Transverse colon (tissue), 4 donors: ENCODE measurements around the gene EDN2. TPM values are rescaled to one million over a fixed set of nuclear protein-coding genes. Genes with fewer than 3 reads are reported as not detected.
A peak's percentile ranks its signal among the peaks of the same experiment; 100 is the strongest.

Source experiments
- DNase-seq: peaks from one replicate; pipeline ENCODE4 v3.0.0-alpha.2; 2019
- H3K27ac ChIP-seq, 4 donors: fragments of 200-600 bp; sonication (generic); 2 replicates each; pipeline ENCODE4 v1.5.1; 2016 to 2018; ENCODE audit warnings: inconsistent platforms in 4 of 4
- H3K27me3 ChIP-seq: fragments of 200-600 bp; sonication (generic); 2 replicates; pipeline ENCODE4 v1.5.1; 2017; ENCODE audit warnings: inconsistent platforms
- H3K36me3 ChIP-seq, 4 donors: fragments of 200-600 bp; sonication (generic); 2 replicates each; pipeline ENCODE4 v1.5.1; 2017 to 2019; ENCODE audit warnings: inconsistent platforms in 4 of 4
- H3K4me1 ChIP-seq, 4 donors: fragments of 200-600 bp; sonication (generic); 2 replicates each; pipeline ENCODE4 v1.5.1; 2017 to 2020; ENCODE audit warnings: inconsistent platforms in 4 of 4
- H3K4me3 ChIP-seq, 4 donors: fragments of 200-600 bp; sonication (generic); 1 replicate in 1 of 4; 2 replicates in 3 of 4; pipeline versions ENCODE4 v1.5.1 to v1.6.1; 2017 to 2019; ENCODE audit warnings: inconsistent platforms in 4 of 4
- H3K9me3 ChIP-seq, 2 donors: fragments of 200-600 bp; sonication (generic); 2 replicates each; pipeline ENCODE4 v1.5.1; 2017 to 2019; ENCODE audit warnings: inconsistent platforms in 2 of 2
- EP300 ChIP-seq: sonication (generic); formaldehyde crosslinking; IDR thresholded peaks from one replicate; pipeline ENCODE4 v1.6.1; 2017; ENCODE audit warnings: antibody characterized with exemption, low read depth
- POLR2A ChIP-seq: fragments of 450-650 bp; IDR thresholded peaks from one replicate; pipeline ENCODE4 v1.6.1; 2016; ENCODE audit warnings: antibody characterized with exemption, mild to moderate bottlenecking, moderate library complexity
- POLR2AphosphoS5 ChIP-seq, 3 donors: sonication (generic); formaldehyde crosslinking; IDR thresholded peaks; one replicate each; pipeline ENCODE4 v1.6.1; 2016; ENCODE audit warnings: antibody characterized with exemption in 3 of 3
- WGBS, 2 donors: methylation state at CpG; one replicate each; pipeline ENCODE4 v1.1.5; 2018; ENCODE audit warnings: low coverage in 1 of 2; 5-methylcytosine and 5-hydroxymethylcytosine counted together
- in situ Hi-C, 4 donors: fragments of 200-750 bp; cut with MboI; loops; one replicate each; pipeline versions ENCODE4 v1.15.0 to v1.15.1; 2017; ENCODE audit warnings: low sequenced_read_pairs in 3 of 4, low pct_ligation_motif_present in 1 of 4, low pct_unique_long_range_greater_than_20kb in 1 of 4
- intact Hi-C: fragments of 100-400 bp; cut with DNase I; formaldehyde crosslinking; loops from one replicate; pipeline ENCODE4 v1.15.1; 2023; ENCODE audit warnings: low total_unique reads
- total RNA-seq, 4 donors: library from RNA; depleted of rRNA; stranded (reverse); fragments of >200 nt; gene quantifications; one replicate each; pipeline ENCODE4 v1.1.0, GENCODE V29; 2016
- TF ChIP-seq, protein P1 (sequence below), 5 experiments: fragments of 200-600 bp in 3 of 5; fragments of 450-650 bp in 2 of 5; sonication (generic) in 3 of 5; IDR thresholded peaks; 1 replicate in 2 of 5; 2 replicates in 3 of 5; pipeline ENCODE4 v1.5.1; 2016 to 2017; ENCODE audit warnings: antibody characterized with exemption in 5 of 5, inconsistent platforms in 3 of 5, mild to moderate bottlenecking in 2 of 5, moderate library complexity in 1 of 5

EDN2 gene
- total RNA-seq, 4 donors from 2014 or later: 3.8 to 15.7 (median 10.3) TPM

- in situ Hi-C loops: no loop called here
- peaks cover 14 to 28% (median 24%) of the 10 kb centered on the region in 4 donors for H3K4me1 ChIP-seq
- H3K4me3 ChIP-seq: no peak overlapping the region
- intact Hi-C loops: loop anchor here (5.0 kb wide), 1 partner anchor 248 kb away; no protein-coding TSS in a partner anchor
- no peaks in the 10 kb centered on the region for H3K27me3 ChIP-seq
- no peaks in the 10 kb centered on the region for H3K36me3 ChIP-seq
- peak overlapping the region; percentile 47 to 83 (median 66) for H3K27ac ChIP-seq
- TF ChIP-seq POLR2AphosphoS5 (IDR thresholded peaks at IDR 0.05) (no peak), POLR2A (no peak), EP300 (no peak)
- TF ChIP-seq, protein P1, sequence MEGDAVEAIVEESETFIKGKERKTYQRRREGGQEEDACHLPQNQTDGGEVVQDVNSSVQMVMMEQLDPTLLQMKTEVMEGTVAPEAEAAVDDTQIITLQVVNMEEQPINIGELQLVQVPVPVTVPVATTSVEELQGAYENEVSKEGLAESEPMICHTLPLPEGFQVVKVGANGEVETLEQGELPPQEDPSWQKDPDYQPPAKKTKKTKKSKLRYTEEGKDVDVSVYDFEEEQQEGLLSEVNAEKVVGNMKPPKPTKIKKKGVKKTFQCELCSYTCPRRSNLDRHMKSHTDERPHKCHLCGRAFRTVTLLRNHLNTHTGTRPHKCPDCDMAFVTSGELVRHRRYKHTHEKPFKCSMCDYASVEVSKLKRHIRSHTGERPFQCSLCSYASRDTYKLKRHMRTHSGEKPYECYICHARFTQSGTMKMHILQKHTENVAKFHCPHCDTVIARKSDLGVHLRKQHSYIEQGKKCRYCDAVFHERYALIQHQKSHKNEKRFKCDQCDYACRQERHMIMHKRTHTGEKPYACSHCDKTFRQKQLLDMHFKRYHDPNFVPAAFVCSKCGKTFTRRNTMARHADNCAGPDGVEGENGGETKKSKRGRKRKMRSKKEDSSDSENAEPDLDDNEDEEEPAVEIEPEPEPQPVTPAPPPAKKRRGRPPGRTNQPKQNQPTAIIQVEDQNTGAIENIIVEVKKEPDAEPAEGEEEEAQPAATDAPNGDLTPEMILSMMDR (IDR thresholded peaks at IDR 0.05): no peak
- peak; percentile 65 for DNase-seq
- no peaks in the 10 kb centered on the region for H3K9me3 ChIP-seq
- 17 to 70% methylated on average over 1 to 5 of the region's 5 CpGs for WGBS, 2 donors
These were observed 30.7 kb upstream of the EDN2 start for GRCh38 chr1:41515131-41515678.

DNA sequence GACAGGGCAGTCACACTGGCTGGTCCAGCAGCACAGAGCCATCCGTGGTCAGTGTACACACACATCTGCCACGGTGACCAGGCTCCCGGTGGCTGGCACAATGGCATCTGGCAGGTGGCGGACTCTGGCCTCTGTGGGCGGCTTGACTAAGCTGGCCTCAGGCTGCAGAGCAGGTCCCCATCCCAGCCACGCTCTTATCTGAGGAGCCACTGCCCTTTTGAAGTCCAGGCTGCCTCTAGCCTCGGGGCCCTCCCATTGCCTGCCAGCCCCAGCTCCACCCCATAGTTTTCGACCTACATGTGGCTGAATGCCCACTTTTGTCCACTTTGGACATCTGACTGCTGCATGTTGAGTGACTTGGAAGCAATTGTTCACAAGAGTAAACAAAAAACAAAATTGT, 29.9 kb upstream of the EDN2 start:
- no peak overlapping the region for H3K4me3 ChIP-seq
- intact Hi-C loops (no loop called here), in situ Hi-C loops (no loop called here)
- peaks cover 14 to 28% (median 24%) of the 10 kb centered on the region in 4 donors for H3K4me1 ChIP-seq
- H3K36me3 ChIP-seq: no peaks in the 10 kb centered on the region
- DNase-seq: peak; percentile 71
- H3K9me3 ChIP-seq: no peaks in the 10 kb centered on the region
- WGBS, 2 donors: 64% methylated on average over 8 of the region's 8 CpGs; no CpG with 5 or more reads in 1 of the 2 donors
- TF ChIP-seq POLR2AphosphoS5 (IDR thresholded peaks at IDR 0.05) (peak in 2 of 3 donors; percentile 11 to 19), EP300 (no peak), POLR2A (no peak)
- TF ChIP-seq, protein P1 (IDR thresholded peaks at IDR 0.05): no peak
- H3K27me3 ChIP-seq: no peaks in the 10 kb centered on the region
- H3K27ac ChIP-seq: peak overlapping the region in 3 of 4 donors; percentile 47 to 83 (median 57)

DNA sequence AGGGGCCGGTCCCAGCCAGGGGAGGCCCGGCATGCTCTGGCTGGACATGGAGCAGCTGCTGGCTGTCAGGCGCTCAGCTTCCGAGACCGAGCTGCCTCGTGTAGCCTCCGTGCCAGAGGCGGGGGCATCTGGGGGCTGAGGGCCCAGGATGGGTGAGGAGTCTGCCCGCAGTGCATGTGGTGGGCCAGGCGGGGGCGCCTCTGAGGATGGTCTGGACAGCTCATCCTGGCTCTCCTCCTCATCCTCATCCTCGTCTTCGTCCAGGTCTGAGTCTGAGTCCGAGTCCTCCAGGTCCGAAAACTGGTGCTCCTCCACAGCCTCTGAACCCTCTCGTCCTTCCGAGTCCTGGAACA, 28.9 kb upstream of the EDN2 start:
- Histone ChIP-seq H3K4me3 (no peak overlapping the region), H3K27me3 (no peaks in the 10 kb centered on the region), H3K9me3 (no peaks in the 10 kb centered on the region), H3K27ac (no peak overlapping the region), H3K36me3 (no peaks in the 10 kb centered on the region), H3K4me1 (peaks cover 14 to 28% (median 24%) of the 10 kb centered on the region in 4 donors)
- intact Hi-C loops: no loop called here
- no peak for DNase-seq
- WGBS, 2 donors: 86 to 93% methylated on average over 3 to 16 of the region's 17 CpGs
- TF ChIP-seq POLR2A (no peak), POLR2AphosphoS5 (IDR thresholded peaks at IDR 0.05) (no peak), EP300 (no peak)
- TF ChIP-seq, protein P1 (IDR thresholded peaks at IDR 0.05): no peak
- in situ Hi-C loops: no loop called here

DNA sequence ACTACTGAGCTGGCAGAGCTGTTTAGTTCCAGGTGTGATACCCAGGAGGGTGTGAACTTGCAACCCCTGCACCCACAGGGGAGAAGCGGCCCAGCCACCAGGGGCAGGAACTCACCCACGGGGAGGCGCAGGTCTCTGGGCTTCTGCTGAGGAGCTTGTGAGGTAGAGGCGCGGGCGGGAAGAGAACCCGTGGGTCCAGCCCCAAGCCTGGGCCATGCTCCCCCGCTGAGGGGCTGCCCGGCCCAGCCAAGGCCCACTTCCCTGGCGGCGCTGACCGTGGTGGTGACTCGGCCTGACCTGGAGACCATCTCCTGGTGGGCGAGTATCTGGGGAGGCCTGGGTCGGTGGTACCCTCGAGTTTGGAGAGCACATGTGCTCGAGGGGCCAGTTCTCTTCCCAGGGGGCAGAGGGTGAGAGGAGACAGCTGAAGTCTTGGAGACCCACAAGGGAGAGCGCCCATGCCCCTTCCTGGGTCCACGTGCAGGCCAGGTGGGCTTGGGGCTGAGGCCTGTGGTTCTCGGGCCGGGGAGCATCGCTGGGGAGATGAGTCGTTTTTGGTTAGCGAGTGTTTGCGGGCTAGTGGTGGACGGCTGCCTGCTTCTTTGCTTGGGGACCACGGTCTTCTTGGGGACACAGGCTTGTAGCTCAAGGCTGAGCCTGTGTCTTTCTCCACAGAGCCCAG, 28.4 kb upstream of the EDN2 start:
- intact Hi-C loops: no loop called here
- no peak for TF ChIP-seq EP300
- TF ChIP-seq, protein P1 (IDR thresholded peaks at IDR 0.05): no peak
- TF ChIP-seq POLR2A: no peak
- WGBS, 2 donors: 87 to 94% methylated on average over 6 to 23 of the region's 27 CpGs
- in situ Hi-C loops: no loop called here
- H3K36me3 ChIP-seq: no peaks in the 10 kb centered on the region
- no peak overlapping the region for H3K4me3 ChIP-seq
- H3K4me1 ChIP-seq: peaks cover 14 to 28% (median 24%) of the 10 kb centered on the region in 4 donors
- no peak for DNase-seq
- no peak overlapping the region for H3K27ac ChIP-seq
- no peaks in the 10 kb centered on the region for H3K9me3 ChIP-seq
- no peaks in the 10 kb centered on the region for H3K27me3 ChIP-seq
